ENCODE results near the gene XRCC2. TPM values are rescaled to one million over a fixed set of nuclear protein-coding genes. Genes with fewer than 3 reads are reported as not detected.

Gene XRCC2
- polyA plus RNA-seq, 1 donor from 2014 or later = 0.89 TPM

DNA sequence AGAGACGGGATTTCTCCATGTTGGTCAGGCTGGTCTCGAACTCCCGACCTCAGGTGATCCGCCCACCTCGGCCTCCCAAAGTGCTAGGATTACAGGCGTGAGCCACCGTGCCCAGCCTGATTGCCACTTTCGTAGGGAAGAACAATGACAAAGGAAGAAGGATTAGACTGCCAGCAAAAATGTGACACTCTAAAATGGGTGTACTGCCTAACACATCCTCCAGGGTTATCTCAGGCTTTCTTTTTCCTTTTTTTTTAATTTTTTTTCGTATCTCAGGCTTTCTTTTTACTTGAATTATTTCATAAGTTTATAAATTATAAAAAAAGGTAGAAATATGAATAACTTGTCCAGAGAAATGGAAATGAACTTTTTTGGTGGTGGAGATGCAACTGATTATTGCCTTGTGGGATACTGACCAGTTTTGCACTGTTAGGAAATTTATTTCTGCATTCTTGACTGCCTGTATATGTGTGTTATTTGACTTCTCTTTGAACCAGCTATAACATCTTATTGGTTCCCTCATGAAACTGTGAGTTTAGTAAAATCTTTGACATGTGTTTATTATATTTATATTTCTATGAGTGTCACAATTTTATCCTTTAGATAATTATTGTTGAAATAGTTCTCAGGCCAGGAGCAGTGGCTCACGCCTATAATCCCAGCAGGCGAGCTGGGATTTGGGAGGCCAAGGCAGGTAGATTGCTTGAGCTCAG, 56.8 kb downstream of the XRCC2 start:
- Histone ChIP-seq H4K20me1 (ENCODE audit: insufficient read depth) (no peaks in the 10 kb centered on the region), H3F3A (ENCODE audit: insufficient read depth, low read length, poor library complexity, severe bottlenecking) (no peaks in the 10 kb centered on the region), H3K4me2 (ENCODE audit: low read length) (no peak overlapping the region), H3K9ac (ENCODE audit: low read length) (no peak overlapping the region), H3K79me2 (replicated peaks; ENCODE audit: insufficient read depth, low read length) (no peaks in the 10 kb centered on the region), H3K27me3 (ENCODE audit: insufficient read depth, low read depth, low read length) (no peaks in the 10 kb centered on the region), H3K27ac (ENCODE audit: low read length) (no peak overlapping the region), H2AFZ (ENCODE audit: low read depth, low read length) (no peak overlapping the region), H3K9me2 (ENCODE audit: insufficient read depth, low read length) (no peaks in the 10 kb centered on the region), H3K36me3 (ENCODE audit: insufficient read depth, low read length) (no peaks in the 10 kb centered on the region), H3K4me3 (ENCODE audit: low read length) (no peak overlapping the region), H3K9me3 (ENCODE audit: low read length) (no peaks in the 10 kb centered on the region)
- no peak for TF ChIP-seq TAF1 (IDR thresholded peaks at IDR 0.05; ENCODE audit: low read depth)

DNA sequence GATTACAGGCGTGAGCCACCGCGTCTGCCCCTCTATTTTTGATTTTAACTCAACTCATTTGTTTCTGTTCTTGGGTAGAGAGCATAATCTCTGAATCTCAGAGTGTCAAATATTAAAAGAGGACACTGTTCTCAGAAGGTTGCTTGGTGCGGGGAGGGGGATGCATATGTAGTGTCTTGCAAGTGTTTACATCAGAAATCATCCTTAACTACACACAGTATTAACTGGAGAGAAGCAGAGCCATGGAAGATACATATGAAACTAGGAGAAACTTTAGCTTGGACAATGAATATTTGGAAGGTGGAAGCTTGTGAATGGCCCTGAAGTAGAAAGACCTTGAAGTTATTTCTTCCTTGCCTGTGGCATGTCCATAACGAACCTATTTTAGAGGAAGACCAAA, 57.5 kb downstream of the XRCC2 start:
- Histone ChIP-seq H2AFZ (ENCODE audit: low read depth, low read length) (no peak overlapping the region), H3K4me2 (ENCODE audit: low read length) (no peak overlapping the region), H3K9ac (ENCODE audit: low read length) (no peak overlapping the region), H4K20me1 (ENCODE audit: insufficient read depth) (no peaks in the 10 kb centered on the region), H3K27me3 (ENCODE audit: insufficient read depth, low read depth, low read length) (no peaks in the 10 kb centered on the region), H3K79me2 (replicated peaks; ENCODE audit: insufficient read depth, low read length) (no peaks in the 10 kb centered on the region), H3K9me3 (ENCODE audit: low read length) (no peaks in the 10 kb centered on the region), H3K36me3 (ENCODE audit: insufficient read depth, low read length) (no peaks in the 10 kb centered on the region), H3K9me2 (ENCODE audit: insufficient read depth, low read length) (no peaks in the 10 kb centered on the region), H3K27ac (ENCODE audit: low read length) (no peak overlapping the region), H3F3A (ENCODE audit: insufficient read depth, low read length, poor library complexity, severe bottlenecking) (no peaks in the 10 kb centered on the region), H3K4me3 (ENCODE audit: low read length) (no peak overlapping the region)
- TF ChIP-seq EZH2 (IDR thresholded peaks at IDR 0.05; ENCODE audit: borderline replicate concordance, insufficient read depth, low read length, poor library complexity, severe bottlenecking) (no peak), SMC3 (conservative IDR thresholded peaks at IDR 0.05; ENCODE audit: poor library complexity) (no peak), TAF1 (IDR thresholded peaks at IDR 0.05; ENCODE audit: low read depth) (no peak), POLR2AphosphoS5 (IDR thresholded peaks at IDR 0.05) (no peak)

DNA sequence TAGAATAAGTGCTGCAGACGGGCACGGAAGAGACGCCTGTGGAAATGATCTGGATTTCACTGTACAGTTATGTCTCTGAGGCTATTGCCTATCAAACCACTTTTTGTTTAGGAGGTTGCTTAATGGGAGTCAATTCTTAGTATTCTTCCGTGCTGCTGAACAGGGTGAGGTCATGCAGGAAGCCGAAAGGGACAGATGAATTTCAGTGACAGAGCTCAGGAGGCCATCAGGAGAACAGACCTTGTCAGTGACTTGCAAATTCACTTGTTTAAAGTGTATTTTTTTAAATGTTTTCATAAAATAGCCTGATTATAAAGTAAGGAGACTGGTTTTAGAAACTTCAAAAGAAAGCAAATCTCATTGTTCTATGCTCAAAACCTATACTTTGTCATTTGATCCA, 58.9 kb downstream of the XRCC2 start:
- Histone ChIP-seq H3K9me2 (ENCODE audit: insufficient read depth, low read length) (no peaks in the 10 kb centered on the region), H3F3A (ENCODE audit: insufficient read depth, low read length, poor library complexity, severe bottlenecking) (no peaks in the 10 kb centered on the region), H3K4me3 (ENCODE audit: low read length) (no peak overlapping the region), H3K27ac (ENCODE audit: low read length) (no peak overlapping the region), H3K36me3 (ENCODE audit: insufficient read depth, low read length) (no peaks in the 10 kb centered on the region), H3K4me2 (ENCODE audit: low read length) (no peak overlapping the region), H3K27me3 (ENCODE audit: insufficient read depth, low read depth, low read length) (no peaks in the 10 kb centered on the region), H2AFZ (ENCODE audit: low read depth, low read length) (no peak overlapping the region), H4K20me1 (ENCODE audit: insufficient read depth) (no peaks in the 10 kb centered on the region), H3K79me2 (replicated peaks; ENCODE audit: insufficient read depth, low read length) (no peaks in the 10 kb centered on the region), H3K9me3 (ENCODE audit: low read length) (no peaks in the 10 kb centered on the region), H3K9ac (ENCODE audit: low read length) (no peak overlapping the region)
- TF ChIP-seq SMC3 (conservative IDR thresholded peaks at IDR 0.05; ENCODE audit: poor library complexity) (no peak), POLR2AphosphoS5 (IDR thresholded peaks at IDR 0.05) (no peak), EP300 (conservative IDR thresholded peaks at IDR 0.05; ENCODE audit: poor library complexity, severe bottlenecking) (no peak), EZH2 (IDR thresholded peaks at IDR 0.05; ENCODE audit: borderline replicate concordance, insufficient read depth, low read length, poor library complexity, severe bottlenecking) (no peak), TAF1 (IDR thresholded peaks at IDR 0.05; ENCODE audit: low read depth) (no peak)
- TF ChIP-seq, protein P1, sequence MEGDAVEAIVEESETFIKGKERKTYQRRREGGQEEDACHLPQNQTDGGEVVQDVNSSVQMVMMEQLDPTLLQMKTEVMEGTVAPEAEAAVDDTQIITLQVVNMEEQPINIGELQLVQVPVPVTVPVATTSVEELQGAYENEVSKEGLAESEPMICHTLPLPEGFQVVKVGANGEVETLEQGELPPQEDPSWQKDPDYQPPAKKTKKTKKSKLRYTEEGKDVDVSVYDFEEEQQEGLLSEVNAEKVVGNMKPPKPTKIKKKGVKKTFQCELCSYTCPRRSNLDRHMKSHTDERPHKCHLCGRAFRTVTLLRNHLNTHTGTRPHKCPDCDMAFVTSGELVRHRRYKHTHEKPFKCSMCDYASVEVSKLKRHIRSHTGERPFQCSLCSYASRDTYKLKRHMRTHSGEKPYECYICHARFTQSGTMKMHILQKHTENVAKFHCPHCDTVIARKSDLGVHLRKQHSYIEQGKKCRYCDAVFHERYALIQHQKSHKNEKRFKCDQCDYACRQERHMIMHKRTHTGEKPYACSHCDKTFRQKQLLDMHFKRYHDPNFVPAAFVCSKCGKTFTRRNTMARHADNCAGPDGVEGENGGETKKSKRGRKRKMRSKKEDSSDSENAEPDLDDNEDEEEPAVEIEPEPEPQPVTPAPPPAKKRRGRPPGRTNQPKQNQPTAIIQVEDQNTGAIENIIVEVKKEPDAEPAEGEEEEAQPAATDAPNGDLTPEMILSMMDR (IDR thresholded peaks at IDR 0.05; ENCODE audit: poor library complexity, severe bottlenecking) = no peak

Data from neural cell (in vitro differentiated cells).